ENCODE results near the gene TLCD3B.

- TF ChIP-seq RARB (CRISPR knock-in tag; IDR thresholded peaks at IDR 0.05) (no peak), ESRRG (CRISPR knock-in tag; IDR thresholded peaks at IDR 0.05) (no peak), ZFP30 (CRISPR knock-in tag; IDR thresholded peaks at IDR 0.05) (no peak), ISL1 (CRISPR knock-in tag; IDR thresholded peaks at IDR 0.05) (no peak), ARNTL (CRISPR knock-in tag; IDR thresholded peaks at IDR 0.05; ENCODE audit: borderline replicate concordance, low read depth) (no peak), CREB5 (CRISPR knock-in tag; IDR thresholded peaks at IDR 0.05; ENCODE audit: low read depth) (no peak), OSR1 (CRISPR knock-in tag; IDR thresholded peaks at IDR 0.05) (no peak), POU6F1 (CRISPR knock-in tag; IDR thresholded peaks at IDR 0.05; ENCODE audit: borderline replicate concordance, low read depth) (no peak), CSDC2 (CRISPR knock-in tag; IDR thresholded peaks at IDR 0.05) (no peak), SNAI2 (CRISPR knock-in tag; IDR thresholded peaks at IDR 0.05) (no peak)
Measured at GRCh38 chr16:30018731-30019158, 12.3 kb downstream of the TLCD3B start.

Data from SK-N-SH treated with all-trans-retinoic acid at 6 μM for 48 hours (cell line).